ENCODE results near the gene NEDD9. TPM values are rescaled to one million over a fixed set of nuclear protein-coding genes. Genes with fewer than 3 reads are reported as not detected.

NEDD9 gene
- total and polyA plus RNA-seq, 10 of the 15 experiments (the other 5 are each of a cell fraction or from before 2014, with no cell fraction given): 4.9 to 92.6 (median 14.6) TPM

- Histone ChIP-seq H3K4me3 (no peak overlapping the region), H3K9ac (ENCODE audit: control insufficient read depth, insufficient read depth, low read length) (no peak overlapping the region), H3K36me3 (ENCODE audit: control insufficient read depth in 2 of 2, insufficient read depth in 2 of 2, low read length in 1 of 2) (no peaks in the 10 kb centered on the region), H3K9me3 (replicated peaks; ENCODE audit: control insufficient read depth, insufficient read depth, low read length) (no peaks in the 10 kb centered on the region), H3K27me3 (replicated peaks in 1 of 2; ENCODE audit: control insufficient read depth in 2 of 2, insufficient read depth in 2 of 2, low read length in 1 of 2) (no peaks in the 10 kb centered on the region), H3K79me2 (ENCODE audit: control insufficient read depth, insufficient read depth, low read length) (no peaks in the 10 kb centered on the region), H4K20me1 (ENCODE audit: control insufficient read depth, insufficient read depth) (no peaks in the 10 kb centered on the region), H3K4me2 (ENCODE audit: control insufficient read depth, insufficient read depth) (no peak overlapping the region), H3K4me1 (ENCODE audit: control insufficient read depth, insufficient read depth, low read length) (peaks cover 6% of the 10 kb centered on the region; the same call in 1 of the 2 replicates), H2AFZ (ENCODE audit: control insufficient read depth, low read depth, low read length) (no peak overlapping the region), H3K27ac (ENCODE audit: control insufficient read depth, insufficient read depth) (no peak overlapping the region)
- no TSS peak for BruUV-seq (replicated peaks)
- ChIA-PET RAD21 (ENCODE audit: unreplicated experiment) (interaction anchor here (1.3 kb wide), 1 partner anchor 336 kb away, joined by 7 read pairs; no protein-coding TSS in a partner anchor), SMC1A (ENCODE audit: uncharacterized antibody, unreplicated experiment) (interaction anchor here (2.0 kb wide), 1 partner anchor 335 kb away, joined by 4 read pairs; no protein-coding TSS in a partner anchor), CTCF (interaction anchor here (1.5 kb wide), 1 partner anchor 337 kb away, joined by 3 read pairs; no protein-coding TSS in a partner anchor), POLR2A (no interaction called here)
- 81% methylated on average over 1 of the region's 1 CpG for WGBS (ENCODE audit: insufficient coverage, insufficient replicate concordance, low lambda C conversion rate, missing lambda C conversion rate)
- ATAC-seq (no peak), FAIRE-seq (no peak), DNase-seq (ENCODE audit: low read depth, low spot score) (no peak)
- in situ Hi-C loops (cut with MboI) (no loop called here), intact Hi-C loops (cut with micrococcal nuclease; ENCODE audit: unreplicated experiment) (no loop called here)
- no peak for TF ChIP-seq KLF5 (IDR thresholded peaks at IDR 0.05; ENCODE audit: partially characterized antibody)
- no peak for TF ChIP-seq GABPA (IDR thresholded peaks at IDR 0.05; ENCODE audit: low read depth)
- TF ChIP-seq E4F1 (IDR thresholded peaks at IDR 0.05; ENCODE audit: borderline replicate concordance, partially characterized antibody): no peak
Observed at GRCh38 chr6:11160199-11160598, 72.3 kb downstream of the NEDD9 start.

GRCh38 chr6:11155589-11155988, 76.9 kb downstream of the NEDD9 start:
- RAD21 ChIA-PET (ENCODE audit: unreplicated experiment): interaction anchor here (1.0 to 4.2 kb wide), 2 partner anchors 211 to 340 kb away, joined by 3 to 18 read pairs; no protein-coding TSS in a partner anchor
- Histone ChIP-seq H2AFZ (ENCODE audit: control insufficient read depth, low read depth, low read length) (no peak overlapping the region), H3K4me1 (ENCODE audit: control insufficient read depth, insufficient read depth, low read length) (no peaks in the 10 kb centered on the region), H3K9ac (ENCODE audit: control insufficient read depth, insufficient read depth, low read length) (no peak overlapping the region), H4K20me1 (ENCODE audit: control insufficient read depth, insufficient read depth) (no peaks in the 10 kb centered on the region), H3K27ac (ENCODE audit: control insufficient read depth, insufficient read depth) (no peak overlapping the region), H3K4me2 (ENCODE audit: control insufficient read depth, insufficient read depth) (no peak overlapping the region), H3K27me3 (replicated peaks in 1 of 2; ENCODE audit: control insufficient read depth in 2 of 2, insufficient read depth in 2 of 2, low read length in 1 of 2) (no peaks in the 10 kb centered on the region), H3K79me2 (ENCODE audit: control insufficient read depth, insufficient read depth, low read length) (no peaks in the 10 kb centered on the region), H3K36me3 (ENCODE audit: control insufficient read depth in 2 of 2, insufficient read depth in 2 of 2, low read length in 1 of 2) (no peaks in the 10 kb centered on the region), H3K9me3 (replicated peaks; ENCODE audit: control insufficient read depth, insufficient read depth, low read length) (no peaks in the 10 kb centered on the region), H3K4me3 (no peak overlapping the region)
- CTCF ChIA-PET: interaction anchor here (0.7 to 6.1 kb wide), 6 partner anchors 7 to 340 kb away, joined by 3 to 33 read pairs (median 8); no protein-coding TSS in a partner anchor
- SMC1A ChIA-PET (ENCODE audit: uncharacterized antibody, unreplicated experiment): interaction anchor here (0.6 to 14.1 kb wide), 6 partner anchors 12 to 340 kb away, joined by 3 to 208 read pairs (median 4); no protein-coding TSS in a partner anchor
- no peak for TF ChIP-seq PBX3 (IDR thresholded peaks at IDR 0.05; ENCODE audit: insufficient replicate concordance, low read depth, low read length)
- no peak for TF ChIP-seq KAT2A (conservative IDR thresholded peaks at IDR 0.05; ENCODE audit: control insufficient read depth, low read depth, low read length)
- no peak for TF ChIP-seq SMAD5 (IDR thresholded peaks at IDR 0.05; ENCODE audit: low read depth)
- intact Hi-C loops (cut with micrococcal nuclease; ENCODE audit: unreplicated experiment): no loop called here
- DNase-seq (ENCODE audit: low read depth, low spot score) (no peak), ATAC-seq (no peak), FAIRE-seq (no peak)
- POLR2A ChIA-PET: no interaction called here
- in situ Hi-C loops (cut with MboI): no loop called here
- BruUV-seq (replicated peaks): no TSS peak

Data from GM12878 (cell line).